ENCODE measurements around the gene RFPL4AL1. TPM values are rescaled to one million over a fixed set of nuclear protein-coding genes. Genes with fewer than 3 reads are reported as not detected.
"Not testable (repeated sequence)": the region's sequence is repeated elsewhere in the genome, so short reads cannot be mapped to it uniquely, and the experiment has no call there.

The RFPL4AL1 gene
- total RNA-seq, 6 experiments from 2014 or later: 0.57 to 0.79 TPM; not detected in 4

DNA sequence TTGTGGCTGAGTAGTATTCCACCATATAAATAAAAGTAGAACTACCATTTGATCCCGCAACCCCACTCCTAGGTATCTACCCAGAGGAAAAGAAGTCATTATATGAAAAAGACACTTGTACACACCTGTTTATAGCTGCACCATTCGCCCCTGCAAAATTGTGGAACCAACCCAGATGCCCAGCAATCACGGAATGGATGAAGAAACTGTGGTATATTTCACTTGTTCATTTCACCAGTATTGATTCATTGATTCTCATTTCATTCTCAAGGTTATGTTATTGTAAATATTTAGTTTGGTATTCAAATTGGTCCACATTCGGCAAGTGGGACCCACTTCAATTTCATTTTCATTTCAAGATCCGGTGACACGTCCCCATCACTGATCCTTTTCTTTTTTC, 18.2 kb upstream of the RFPL4AL1 start:
- intact Hi-C loops (cut with DNase I): no loop called here
- no peak overlapping the region for H3K4me3 ChIP-seq
- H3K4me1 ChIP-seq: peaks cover 0 to 9% (median 0%) of the 10 kb centered on the region in 4 donors
- DNase-seq (no peak), ATAC-seq (no peak)
- H3K27ac ChIP-seq: no peak overlapping the region
- H3K9me3 ChIP-seq: no peaks in the 10 kb centered on the region
- no peak for TF ChIP-seq POLR2A (IDR thresholded peaks at IDR 0.05)
- TF ChIP-seq, protein P1, sequence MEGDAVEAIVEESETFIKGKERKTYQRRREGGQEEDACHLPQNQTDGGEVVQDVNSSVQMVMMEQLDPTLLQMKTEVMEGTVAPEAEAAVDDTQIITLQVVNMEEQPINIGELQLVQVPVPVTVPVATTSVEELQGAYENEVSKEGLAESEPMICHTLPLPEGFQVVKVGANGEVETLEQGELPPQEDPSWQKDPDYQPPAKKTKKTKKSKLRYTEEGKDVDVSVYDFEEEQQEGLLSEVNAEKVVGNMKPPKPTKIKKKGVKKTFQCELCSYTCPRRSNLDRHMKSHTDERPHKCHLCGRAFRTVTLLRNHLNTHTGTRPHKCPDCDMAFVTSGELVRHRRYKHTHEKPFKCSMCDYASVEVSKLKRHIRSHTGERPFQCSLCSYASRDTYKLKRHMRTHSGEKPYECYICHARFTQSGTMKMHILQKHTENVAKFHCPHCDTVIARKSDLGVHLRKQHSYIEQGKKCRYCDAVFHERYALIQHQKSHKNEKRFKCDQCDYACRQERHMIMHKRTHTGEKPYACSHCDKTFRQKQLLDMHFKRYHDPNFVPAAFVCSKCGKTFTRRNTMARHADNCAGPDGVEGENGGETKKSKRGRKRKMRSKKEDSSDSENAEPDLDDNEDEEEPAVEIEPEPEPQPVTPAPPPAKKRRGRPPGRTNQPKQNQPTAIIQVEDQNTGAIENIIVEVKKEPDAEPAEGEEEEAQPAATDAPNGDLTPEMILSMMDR (IDR thresholded peaks at IDR 0.05): no peak
- H3K27me3 ChIP-seq: no peaks in the 10 kb centered on the region
- 67% methylated on average over 6 of the region's 6 CpGs for WGBS (ENCODE audit: insufficient coverage, low coverage, low lambda C conversion rate, missing lambda C conversion rate)
- no peaks in the 10 kb centered on the region for H3K36me3 ChIP-seq

DNA sequence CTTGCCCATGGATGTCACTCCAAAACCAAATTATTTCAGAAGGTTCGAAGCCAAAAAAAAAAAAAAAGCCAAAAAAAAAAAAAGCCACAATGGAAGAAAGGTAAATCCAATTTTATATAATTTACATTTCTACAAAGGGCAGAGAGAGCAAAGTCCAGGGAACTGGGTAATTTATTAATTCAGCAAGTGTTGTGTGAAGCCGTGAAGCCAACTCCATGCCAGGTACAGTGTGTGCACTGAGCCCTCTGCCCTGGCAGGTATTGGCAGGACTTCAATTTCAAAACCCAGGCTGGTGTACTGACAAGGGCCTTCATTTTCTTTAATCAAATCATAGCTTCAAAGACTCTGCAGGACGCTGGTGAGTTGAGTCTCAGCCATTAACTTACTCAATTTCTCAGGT, 15.5 kb upstream of the RFPL4AL1 start:
- ATAC-seq (peak; percentile 90 to 99 (median 98)), DNase-seq (peak in 2 of 3 donors; percentile 47 to 81)
- no peak overlapping the region for H3K27ac ChIP-seq

DNA sequence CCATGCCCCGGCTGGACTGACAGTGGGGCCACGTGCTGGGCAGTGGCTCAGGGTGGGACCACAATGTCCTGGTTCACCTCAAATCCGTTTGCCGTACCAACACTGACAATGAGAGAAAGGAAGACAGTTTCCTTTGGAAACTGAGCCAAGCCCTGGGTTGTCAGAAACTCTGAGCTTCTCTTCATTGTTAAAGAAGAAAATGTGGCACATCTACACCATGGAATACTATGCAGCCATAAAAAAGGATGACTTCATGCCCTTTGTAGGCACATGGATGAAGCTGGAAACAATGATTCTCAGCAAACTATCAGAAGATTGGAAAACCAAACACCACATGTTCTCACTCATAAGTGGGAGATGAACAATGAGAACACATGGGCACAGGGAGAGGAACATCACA, 12.1 kb upstream of the RFPL4AL1 start:
- 67% methylated on average over 4 of the region's 4 CpGs for WGBS (ENCODE audit: insufficient coverage, low coverage, low lambda C conversion rate, missing lambda C conversion rate)

More for the DNA sequence above, 15.5 kb upstream of the RFPL4AL1 start:
- peaks cover 0 to 9% (median 0%) of the 10 kb centered on the region in 4 donors for H3K4me1 ChIP-seq
- WGBS (ENCODE audit: insufficient coverage, low coverage, low lambda C conversion rate, missing lambda C conversion rate): 13% methylated on average over 3 of the region's 3 CpGs
- no peak overlapping the region for H3K4me3 ChIP-seq
- TF ChIP-seq, protein P1 (IDR thresholded peaks at IDR 0.05): no peak
- no peak for TF ChIP-seq POLR2A (IDR thresholded peaks at IDR 0.05)
- no peaks in the 10 kb centered on the region for H3K9me3 ChIP-seq
- no peaks in the 10 kb centered on the region for H3K27me3 ChIP-seq
- no peaks in the 10 kb centered on the region for H3K36me3 ChIP-seq
- intact Hi-C loops (cut with DNase I): no loop called here

DNA sequence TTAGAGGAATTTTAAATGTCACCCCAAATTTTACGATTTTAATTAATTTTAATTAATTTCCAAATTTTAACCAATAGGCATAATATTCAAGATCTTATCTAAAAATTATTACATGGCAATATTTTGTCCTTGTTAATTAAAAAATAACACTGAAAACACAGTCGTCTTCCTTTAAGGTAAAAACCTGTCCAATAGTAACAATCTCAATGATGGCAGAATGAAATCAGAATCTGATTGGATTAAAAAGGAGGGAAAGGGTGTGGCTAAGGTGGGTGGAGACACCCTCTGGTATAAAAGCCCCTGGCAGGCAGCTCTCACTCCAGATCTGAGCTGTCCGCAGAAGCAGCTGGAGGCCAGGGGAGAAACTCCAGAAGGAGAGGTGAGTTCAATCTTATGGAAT, 10.1 kb upstream of the RFPL4AL1 start, which contains the start of gene RFPL4A:
Gene RFPL4A, plus strand, starts transcription at position 301 of the 400 bp plus-strand sequence. CDS start 2,704 bp downstream, outside the sequence.
- not testable (repeated sequence) for H3K4me1 ChIP-seq, ATAC-seq

More for the DNA sequence above, 12.1 kb upstream of the RFPL4AL1 start:
- H3K27me3 ChIP-seq; DNase-seq; ATAC-seq; H3K36me3 ChIP-seq; intact Hi-C loops (cut with DNase I); H3K4me3 ChIP-seq; H3K27ac ChIP-seq; H3K4me1 ChIP-seq; H3K9me3 ChIP-seq: not testable (repeated sequence)

DNA sequence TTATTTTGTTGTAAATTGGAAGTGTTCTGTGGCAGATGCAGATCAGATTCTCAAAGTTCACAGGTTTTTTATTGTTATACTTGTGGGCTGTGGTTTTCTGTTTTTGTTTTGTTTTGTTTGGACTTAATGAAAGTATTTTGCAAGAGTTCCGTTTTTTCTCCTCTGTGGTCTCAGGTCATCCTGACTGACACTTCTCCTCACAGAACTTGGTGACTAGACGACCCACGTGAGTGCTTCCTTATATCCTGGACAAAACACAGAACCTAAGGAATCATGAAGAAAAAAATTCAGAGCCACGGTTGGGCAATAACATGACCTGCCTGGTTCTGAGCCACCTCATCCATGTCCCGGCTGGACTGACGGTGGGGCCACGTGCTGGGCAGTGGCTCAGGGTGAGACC, 2.5 kb upstream of the RFPL4AL1 start:
- DNase-seq (no peak), ATAC-seq (peak in 1 of 4 donors; percentile 44)

More for the DNA sequence above, 10.1 kb upstream of the RFPL4AL1 start, which contains the start of gene RFPL4A:
- H3K4me3 ChIP-seq; intact Hi-C loops (cut with DNase I); H3K9me3 ChIP-seq; H3K36me3 ChIP-seq; H3K27ac ChIP-seq; DNase-seq; H3K27me3 ChIP-seq: not testable (repeated sequence)
- 66% methylated on average over 3 of the region's 3 CpGs for WGBS (ENCODE audit: insufficient coverage, low coverage, low lambda C conversion rate, missing lambda C conversion rate)

DNA sequence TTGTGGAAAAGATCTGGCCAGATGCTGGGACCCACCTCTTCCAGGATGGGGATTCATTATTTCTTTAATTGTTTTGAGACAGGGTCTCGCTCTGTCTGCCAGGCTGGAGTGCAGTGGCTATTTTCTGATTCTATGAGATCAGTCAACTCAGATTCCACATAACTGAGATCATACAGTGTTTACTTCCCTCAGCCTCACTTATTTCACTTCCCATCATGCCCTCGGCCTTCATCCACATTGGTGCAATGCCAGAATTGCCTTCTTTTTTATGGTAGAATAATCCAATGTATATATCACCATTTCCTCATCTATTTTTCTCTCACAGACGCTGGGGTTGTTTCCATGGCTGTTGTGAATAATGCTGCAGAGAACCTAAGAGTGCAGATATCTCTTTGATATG, 714 bp downstream of the RFPL4AL1 start:
- intact Hi-C loops (cut with DNase I); H3K27me3 ChIP-seq; ATAC-seq; H3K27ac ChIP-seq; H3K36me3 ChIP-seq; H3K4me3 ChIP-seq; H3K9me3 ChIP-seq; H3K4me1 ChIP-seq; DNase-seq: not testable (repeated sequence)
- 32% methylated on average over 3 of the region's 3 CpGs for WGBS (ENCODE audit: insufficient coverage, low coverage, low lambda C conversion rate, missing lambda C conversion rate)

More for the DNA sequence above, 2.5 kb upstream of the RFPL4AL1 start:
- H3K36me3 ChIP-seq: no peaks in the 10 kb centered on the region
- intact Hi-C loops (cut with DNase I): no loop called here
- H3K27ac ChIP-seq: no peak overlapping the region
- TF ChIP-seq POLR2A (IDR thresholded peaks at IDR 0.05): no peak
- TF ChIP-seq, protein P1 (IDR thresholded peaks at IDR 0.05): no peak
- no peaks in the 10 kb centered on the region for H3K27me3 ChIP-seq
- no peaks in the 10 kb centered on the region for H3K9me3 ChIP-seq
- H3K4me1 ChIP-seq: no peaks in the 10 kb centered on the region
- H3K4me3 ChIP-seq: no peak overlapping the region
- 42% methylated on average over 7 of the region's 7 CpGs for WGBS (ENCODE audit: insufficient coverage, low coverage, low lambda C conversion rate, missing lambda C conversion rate)
